ENCODE data around the gene SYT1. TPM values are rescaled to one million over a fixed set of nuclear protein-coding genes. Genes with fewer than 3 reads are reported as not detected.

The SYT1 gene
- total RNA-seq, 2 experiments from 2014 or later, result not detected

- H3K27ac ChIP-seq (ENCODE audit: low read depth in 1 of 2, low read length in 2 of 2), result no peak overlapping the region
- DNase-seq (no peak), ATAC-seq (ENCODE audit: poor library complexity) (no peak)
- H3K9me3 ChIP-seq (ENCODE audit: control insufficient read depth in 1 of 2, insufficient read depth in 1 of 2, low read length in 2 of 2), result peaks cover 0 to 3% of the 10 kb centered on the region in 2 experiments
- POLR2A ChIA-PET, result no interaction called here
- H3K4me1 Mint-ChIP-seq (ENCODE audit: low read depth), result no peaks in the 10 kb centered on the region
- H3K4me3 ChIP-seq (ENCODE audit: low read length), result no peak overlapping the region
- no peaks in the 10 kb centered on the region for H3K36me3 Mint-ChIP-seq (ENCODE audit: low read depth)
- H3K4me3 Mint-ChIP-seq, result no peak overlapping the region
- no peak overlapping the region for H3K27ac Mint-ChIP-seq
- TF ChIP-seq CTCF (IDR thresholded peaks at IDR 0.05), result no peak
- no peaks in the 10 kb centered on the region for H3K27me3 Mint-ChIP-seq
- H3K9me3 Mint-ChIP-seq, result no peaks in the 10 kb centered on the region
- intact Hi-C loops (cut with DNase I, micrococcal nuclease), result no loop called here
- no peaks in the 10 kb centered on the region for H3K4me1 ChIP-seq (ENCODE audit: insufficient read depth, low read length)
- no peaks in the 10 kb centered on the region for H3K36me3 ChIP-seq (ENCODE audit: insufficient read depth, low read length)
- no peaks in the 10 kb centered on the region for H3K27me3 ChIP-seq (ENCODE audit: control insufficient read depth in 1 of 2, insufficient read depth in 2 of 2, low read length in 2 of 2)
- CTCF ChIA-PET, result no interaction called here
Observed at GRCh38 chr12:79301181-79301580, 436.6 kb downstream of the SYT1 start.

DNA sequence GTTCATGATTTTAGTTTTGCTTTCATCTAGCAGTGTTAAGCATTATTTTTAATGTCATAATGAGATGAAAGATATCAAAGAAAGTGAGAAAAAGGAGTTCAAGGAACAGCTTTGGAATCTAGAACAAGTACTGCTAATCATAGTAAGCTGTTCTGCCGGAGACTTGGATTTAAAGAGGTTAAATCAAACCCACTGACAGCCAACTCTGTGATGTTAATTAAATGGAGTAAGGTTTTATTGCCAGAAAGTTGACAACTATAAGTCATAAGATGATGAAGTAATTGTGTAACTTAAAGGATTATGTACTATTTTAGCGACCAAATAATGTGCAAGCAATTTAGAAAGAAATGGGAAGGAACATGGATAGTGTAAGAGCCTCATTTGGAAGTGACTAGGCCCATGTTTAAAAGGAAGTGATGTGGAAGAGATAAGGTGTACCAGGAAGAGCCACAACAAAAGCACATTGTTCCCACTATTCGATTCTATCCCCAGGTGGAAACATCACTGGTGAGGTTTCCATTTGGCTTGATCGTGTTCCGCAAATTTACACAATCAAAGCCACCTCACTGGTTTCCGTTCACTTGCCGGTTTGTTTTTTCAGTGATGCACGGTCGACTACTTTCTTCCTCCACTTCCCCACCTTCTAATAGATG lies 437.7 kb downstream of the SYT1 start:
- Histone ChIP-seq H3K4me3 (ENCODE audit: low read length) (no peak overlapping the region), H3K27ac (ENCODE audit: low read depth in 1 of 2, low read length in 2 of 2) (no peak overlapping the region), H3K36me3 (ENCODE audit: insufficient read depth, low read length) (no peaks in the 10 kb centered on the region), H3K9me3 (ENCODE audit: control insufficient read depth in 1 of 2, insufficient read depth in 1 of 2, low read length in 2 of 2) (peaks cover 0 to 3% of the 10 kb centered on the region in 2 experiments), H3K27me3 (ENCODE audit: control insufficient read depth in 1 of 2, insufficient read depth in 2 of 2, low read length in 2 of 2) (no peaks in the 10 kb centered on the region), H3K4me1 (ENCODE audit: insufficient read depth, low read length) (no peaks in the 10 kb centered on the region)
- Mint-ChIP-seq H3K27me3 (no peaks in the 10 kb centered on the region), H3K4me1 (ENCODE audit: low read depth) (no peaks in the 10 kb centered on the region), H3K27ac (no peak overlapping the region), H3K9me3 (peaks cover 2% of the 10 kb centered on the region), H3K36me3 (ENCODE audit: low read depth) (no peaks in the 10 kb centered on the region), H3K4me3 (no peak overlapping the region)
- DNase-seq, result no peak
- no peak for ATAC-seq (ENCODE audit: poor library complexity)
- intact Hi-C loops (cut with DNase I, micrococcal nuclease), result no loop called here
- no peak for TF ChIP-seq CTCF (IDR thresholded peaks at IDR 0.05)
- CTCF ChIA-PET, result no interaction called here
- POLR2A ChIA-PET, result no interaction called here

DNA sequence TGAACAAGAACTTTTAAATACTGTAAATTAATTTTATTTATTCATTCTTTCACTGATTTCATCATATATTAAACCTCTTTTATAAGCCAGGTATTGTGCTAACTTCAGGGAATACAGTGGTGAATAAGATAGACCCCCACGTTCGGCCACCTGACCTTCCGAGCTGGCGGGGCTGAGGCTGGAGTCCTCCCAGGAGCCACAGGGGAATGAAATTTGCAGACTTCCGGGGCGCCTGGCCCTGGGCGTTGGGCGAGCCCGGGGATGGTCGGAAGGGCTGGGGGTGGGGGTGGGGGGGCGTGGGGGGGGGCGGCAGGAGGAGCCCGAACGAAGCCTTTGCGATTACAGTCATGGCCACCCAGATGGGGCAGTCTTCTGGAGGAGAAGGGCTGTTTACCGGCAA lies 442.8 kb downstream of the SYT1 start:
- peaks cover 0 to 7% of the 10 kb centered on the region in 2 experiments for H3K9me3 ChIP-seq (ENCODE audit: control insufficient read depth in 1 of 2, insufficient read depth in 1 of 2, low read length in 2 of 2)
- TF ChIP-seq CTCF (IDR thresholded peaks at IDR 0.05), result no peak
- ChIA-PET CTCF (no interaction called here), POLR2A (no interaction called here)
- no peaks in the 10 kb centered on the region for H3K4me1 ChIP-seq (ENCODE audit: insufficient read depth, low read length)
- no peak overlapping the region for H3K27ac ChIP-seq (ENCODE audit: low read depth in 1 of 2, low read length in 2 of 2)
- no peak overlapping the region for H3K4me3 Mint-ChIP-seq
- H3K36me3 Mint-ChIP-seq (ENCODE audit: low read depth), result no peaks in the 10 kb centered on the region
- H3K4me3 ChIP-seq (ENCODE audit: low read length), result no peak overlapping the region
- peaks cover 6% of the 10 kb centered on the region for H3K9me3 Mint-ChIP-seq
- H3K27me3 Mint-ChIP-seq, result no peaks in the 10 kb centered on the region
- no peak overlapping the region for H3K27ac Mint-ChIP-seq
- no peaks in the 10 kb centered on the region for H3K27me3 ChIP-seq (ENCODE audit: control insufficient read depth in 1 of 2, insufficient read depth in 2 of 2, low read length in 2 of 2)
- H3K4me1 Mint-ChIP-seq (ENCODE audit: low read depth), result no peaks in the 10 kb centered on the region
- H3K36me3 ChIP-seq (ENCODE audit: insufficient read depth, low read length), result no peaks in the 10 kb centered on the region
- DNase-seq (no peak), ATAC-seq (ENCODE audit: poor library complexity) (no peak)
- intact Hi-C loops (cut with DNase I, micrococcal nuclease), result no loop called here
